K562 (cell line): ENCODE data around the gene HAGHL. TPM values are rescaled to one million over a fixed set of nuclear protein-coding genes. Genes with fewer than 3 reads are reported as not detected.

ENCODE experiments used
- ATAC-seq: fragments of 200-7000 bp; cut with Tn5 transposase; 3 replicates; pipeline ENCODE4 v1.9.1; 2020; ENCODE audit warnings: moderate library complexity
- BruUV-seq: library from RNA; stranded (reverse); fragments of 400-500 nt; replicated peaks from 2 replicates; lab custom pipeline; 2021; lab: Mats Ljungman, UMichigan
- CTCF ChIA-PET: fragments of 300-600 bp; formaldehyde crosslinking; extraction: SDS; loops from one replicate; lab custom pipeline; 2021; ENCODE audit warnings: low intra/inter-chr PET ratio; lab: Yijun Ruan, JAX
- POLR2A ChIA-PET: fragments of 300-600, 350-650 bp; sonication (Branson Sonifier 250); formaldehyde crosslinking; extraction: SDS; loops from one replicate; lab custom pipeline; 2021; ENCODE audit warnings: antibody characterized with exemption, inconsistent platforms; lab: Yijun Ruan, JAX
- DNase-seq, 4 experiments: peaks; one replicate each; pipeline versions ENCODE4 v3.0.0 to v3.0.0-alpha.2; 2011 to 2018; ENCODE audit warnings: low spot score in 3 of 4, mixed read lengths in 3 of 4; ENCODE audit errors: extremely low read depth in 1 of 4
- FAIRE-seq: peaks from 2 replicates; lab custom pipeline; 2011; peaks lifted over from hg19 to GRCh38; lab: Jason Lieb, UNC
- H2AFZ ChIP-seq: 2 replicates; pipeline ENCODE4 v1.6.0; 2011; ENCODE audit warnings: low read depth, low read length, control low read depth, inconsistent platforms
- H3K27ac ChIP-seq: fragments of 200-600 bp; 3 replicates; pipeline ENCODE4 v1.8.0; 2011; ENCODE audit warnings: low read depth, mild to moderate bottlenecking, control low read depth, inconsistent platforms, low read length, moderate library complexity, mixed read lengths; ENCODE audit errors: extremely low read depth
- H3K27me3 ChIP-seq, 2 experiments: fragments of 300-600 bp in 1 of 2; 2 replicates in 1 of 2; 3 replicates in 1 of 2; pipeline versions ENCODE4 v1.6.0 to v1.8.0; 2011; ENCODE audit warnings: inconsistent platforms in 2 of 2, low read length in 2 of 2, mild to moderate bottlenecking in 1 of 2, mixed read lengths in 1 of 2, moderate library complexity in 1 of 2; ENCODE audit not compliant: control insufficient read depth in 2 of 2, insufficient read depth in 2 of 2
- H3K36me3 ChIP-seq: fragments of 300-600 bp; 3 replicates; pipeline ENCODE4 v1.8.0; 2011; ENCODE audit warnings: mild to moderate bottlenecking, low read length, inconsistent platforms; ENCODE audit not compliant: control insufficient read depth, insufficient read depth
- H3K4me1 ChIP-seq, 2 experiments: fragments of 200-600 bp in 1 of 2; replicated peaks in 1 of 2; 2 replicates in 1 of 2; 3 replicates in 1 of 2; pipeline versions ENCODE4 v1.5.1 to v1.8.0; 2011; ENCODE audit warnings: inconsistent platforms in 2 of 2, low read length in 2 of 2, mild to moderate bottlenecking in 1 of 2, mixed read lengths in 1 of 2, moderate library complexity in 1 of 2; ENCODE audit not compliant: control insufficient read depth in 2 of 2, insufficient read depth in 2 of 2
- H3K4me2 ChIP-seq: 2 replicates; pipeline ENCODE4 v1.6.1; 2011; ENCODE audit warnings: low read length, control low read depth, inconsistent platforms, mixed read lengths; ENCODE audit not compliant: insufficient read depth
- H3K4me3 ChIP-seq: fragments of 200-600 bp; sonication (generic), shearing (Covaris generic); 2 replicates; pipeline ENCODE4 v1.5.1; 2016; ENCODE audit warnings: control low read depth, inconsistent platforms
- H3K79me2 ChIP-seq: fragments of 200-600 bp; 3 replicates; pipeline ENCODE4 v1.8.0; 2011; ENCODE audit warnings: low read length, inconsistent platforms; ENCODE audit not compliant: control insufficient read depth, insufficient read depth
- H3K9ac ChIP-seq, 2 experiments: 2 replicates each; pipeline versions ENCODE4 v1.6.0 to v1.6.1; 2011; ENCODE audit warnings: low read depth in 2 of 2, low read length in 2 of 2, control low read depth in 1 of 2, inconsistent platforms in 1 of 2, mild to moderate bottlenecking in 1 of 2, mixed read lengths in 1 of 2; ENCODE audit not compliant: insufficient read depth in 1 of 2
- H3K9me1 ChIP-seq: one replicate; pipeline ENCODE4 v1.6.0; 2011; ENCODE audit warnings: inconsistent platforms, mild to moderate bottlenecking, low read length, moderate library complexity; ENCODE audit not compliant: control insufficient read depth, insufficient read depth
- H3K9me3 ChIP-seq: replicated peaks from 2 replicates; pipeline ENCODE4 v1.5.1; 2011; ENCODE audit warnings: low read depth, low read length, inconsistent platforms; ENCODE audit not compliant: control insufficient read depth, insufficient read depth
- H4K20me1 ChIP-seq: replicated peaks from 2 replicates; pipeline ENCODE4 v1.6.1; 2011; ENCODE audit warnings: low read length, inconsistent platforms, mixed read lengths; ENCODE audit not compliant: control insufficient read depth, insufficient read depth
- ARHGAP35 ChIP-seq: fragments of 450-650 bp; IDR thresholded peaks from 2 replicates; pipeline ENCODE4 v1.6.1; 2018; ENCODE audit not compliant: partially characterized antibody
- CAMTA2 ChIP-seq: fragments of 250-450 bp; sonication (Bioruptor Pico); conservative IDR thresholded peaks from 2 replicates; pipeline ENCODE4 v1.5.1; 2022
- CGGBP1 ChIP-seq: fragments of 250-450 bp; sonication (Bioruptor Pico); IDR thresholded peaks from 2 replicates; pipeline ENCODE4 v1.9.0; 2021; ENCODE audit warnings: mild to moderate bottlenecking
- DNMT1 ChIP-seq: fragments of 450-650 bp; IDR thresholded peaks from 2 replicates; pipeline ENCODE4 v1.6.1; 2016; ENCODE audit warnings: antibody characterized with exemption, mild to moderate bottlenecking
- GMEB1 ChIP-seq: fragments of 250-450 bp; sonication (Bioruptor Pico); IDR thresholded peaks from 2 replicates; pipeline ENCODE4 v1.4.0; 2020; ENCODE audit warnings: mild to moderate bottlenecking
- MITF ChIP-seq: IDR thresholded peaks from 2 replicates; pipeline ENCODE4 v1.6.1; 2014; ENCODE audit warnings: antibody characterized with exemption
- MYBL2 ChIP-seq, 2 experiments: fragments of 450-650 bp in 1 of 2; sonication (generic) in 1 of 2; formaldehyde crosslinking in 1 of 2; IDR thresholded peaks; 2 replicates each; pipeline versions ENCODE4 v1.6.1 to v1.8.1; 2017 to 2022; ENCODE audit warnings: borderline replicate concordance in 1 of 2, inconsistent platforms in 1 of 2, low read depth in 1 of 2, mild to moderate bottlenecking in 1 of 2, missing genetic modification reagents in 1 of 2, moderate library complexity in 1 of 2
- PHB ChIP-seq: fragments of 250-450 bp; sonication (Bioruptor Pico); IDR thresholded peaks from 2 replicates; pipeline ENCODE4 v1.5.0; 2021
- POLR2B ChIP-seq: fragments of 450-650 bp; IDR thresholded peaks from 2 replicates; pipeline ENCODE4 v1.6.1; 2018; ENCODE audit warnings: low read depth; ENCODE audit not compliant: partially characterized antibody
- RBM17 ChIP-seq: fragments of 200-400 bp; formaldehyde crosslinking; IDR thresholded peaks from 2 replicates; pipeline ENCODE4 v1.6.1; 2017; ENCODE audit warnings: low read depth, mild to moderate bottlenecking, low read length, borderline replicate concordance
- SMARCA5 ChIP-seq: fragments of 450-650 bp; IDR thresholded peaks from 2 replicates; pipeline ENCODE4 v1.6.1; 2016
- SRSF1 ChIP-seq: fragments of 200-400 bp; formaldehyde crosslinking; IDR thresholded peaks from 2 replicates; pipeline ENCODE4 v1.6.1; 2017; ENCODE audit warnings: mild to moderate bottlenecking, low read depth, low read length, moderate library complexity
- TFAP4 ChIP-seq: sonication (generic); formaldehyde crosslinking; IDR thresholded peaks from 2 replicates; pipeline ENCODE4 v1.8.0; 2022; ENCODE audit warnings: missing genetic modification reagents, mild to moderate bottlenecking, moderate library complexity, borderline replicate concordance
- THRB ChIP-seq: fragments of 450-650 bp; formaldehyde crosslinking; conservative IDR thresholded peaks from 2 replicates; pipeline ENCODE4 v1.4.0; 2022; ENCODE audit warnings: mild to moderate bottlenecking, missing genetic modification characterization
- ZNF57 ChIP-seq: fragments of 450-650 bp; formaldehyde crosslinking; IDR thresholded peaks from 2 replicates; pipeline ENCODE4 v1.4.0; 2020; ENCODE audit warnings: mild to moderate bottlenecking, moderate library complexity
- ZNF696 ChIP-seq: fragments of 250-450 bp; sonication (Bioruptor Pico); conservative IDR thresholded peaks from 2 replicates; pipeline ENCODE4 v1.4.0; 2020; ENCODE audit warnings: mild to moderate bottlenecking, moderate library complexity
- WGBS: fragments of 100-300 bp; shearing (Covaris generic); methylation state at CpG from one replicate; pipeline ENCODE4 v1.1.6; 2016; ENCODE audit warnings: low coverage, mixed read lengths; ENCODE audit not compliant: insufficient coverage; ENCODE audit errors: missing lambda C conversion rate; 5-methylcytosine and 5-hydroxymethylcytosine counted together
- in situ Hi-C: fragments of 300-500 bp; cut with MboI; formaldehyde crosslinking; loops from 4 replicates; pipeline ENCODE4 v1.15.0; 2018; ENCODE audit warnings: inconsistent platforms, mixed read lengths
- intact Hi-C: fragments of 100-400 bp; cut with micrococcal nuclease; formaldehyde crosslinking; loops from 2 replicates; pipeline ENCODE4 v1.14.2; 2022
- polyA plus RNA-seq, 8 experiments: library from polyadenylated mRNA; depleted of rRNA in 4 of 8; stranded (reverse) in 5 of 8; unstranded in 3 of 8; fragments of >200 nt; fragmentation: Nextera tagmentation in 2 of 8; fragmentation: Illumina TruSeq in 1 of 8; extraction: Ambion mirVana in 2 of 8; extraction: Trizol in 1 of 8; gene quantifications; 2 replicates each; pipeline versions ENCODE4 v1.2.1 to v1.2.3, GENCODE V29; 2011 to 2014; ENCODE audit warnings: inconsistent platforms in 1 of 8, missing spikeins in 1 of 8
- total RNA-seq, 7 experiments: library from RNA; depleted of rRNA in 6 of 7; stranded (reverse); fragments of >200 nt in 6 of 7; fragmentation: Illumina TruSeq in 2 of 7; extraction: Trizol in 2 of 7; gene quantifications; 2 replicates each; pipeline versions ENCODE4 v1.2.1 to v1.2.3, GENCODE V29; 2011 to 2021; ENCODE audit warnings: low replicate concordance in 1 of 7

Gene HAGHL
- total and polyA plus RNA-seq, 9 of the 15 experiments (the other 6 are each of a cell fraction or from before 2014, with no cell fraction given), result 0.31 to 83.4 (median 20.7) TPM

GRCh38 chr16:683396-684070 is 43.4 kb upstream of the HAGHL start:
- in situ Hi-C loops, result no loop called here
- H3K4me3 ChIP-seq, result peak overlapping the region; percentile 98
- peak overlapping the region; percentile 88 for H3K27ac ChIP-seq
- DNase-seq (peak in 3 of 4 experiments; percentile 23 to 70 (median 32)), FAIRE-seq (no peak), ATAC-seq (peak; percentile 6)
- no peaks in the 10 kb centered on the region for H3K27me3 ChIP-seq
- POLR2A ChIA-PET, result interaction anchor here (0.6 to 0.8 kb wide), 5 partner anchors 8 to 441 kb away, joined by 3 to 6 read pairs (median 3); partner anchors contain the start of gene RHBDL1
- intact Hi-C loops, result loop anchor here (5.0 kb wide), 1 partner anchor 286 kb away; the partner anchor contains the start of gene NME4
- H3K9ac ChIP-seq, result peak overlapping the region; percentile 71 to 98
- peaks cover 61% of the 10 kb centered on the region for H3K36me3 ChIP-seq
- peaks cover 21% of the 10 kb centered on the region for H4K20me1 ChIP-seq
- peak overlapping the region; percentile 75 for H3K4me2 ChIP-seq
- BruUV-seq, result no TSS peak
- H3K79me2 ChIP-seq, result peaks cover 41% of the 10 kb centered on the region
- CTCF ChIA-PET, result no interaction called here
- peaks cover 32 to 96% of the 10 kb centered on the region in 2 experiments for H3K4me1 ChIP-seq
- WGBS, result 3% methylated on average over 49 of the region's 57 CpGs
- H2AFZ ChIP-seq, result peak overlapping the region; percentile 24; the same call in 1 of the 2 replicates
- H3K9me1 ChIP-seq, result peaks cover 11% of the 10 kb centered on the region
- no peaks in the 10 kb centered on the region for H3K9me3 ChIP-seq
- peak; percentile 19; the same call in 1 of the 2 replicates for TF ChIP-seq ZNF57 (CRISPR knock-in tag)
- TF ChIP-seq SRSF1, result no peak
- no peak for TF ChIP-seq ARHGAP35
- TF ChIP-seq CAMTA2 (CRISPR knock-in tag), result no peak
- TF ChIP-seq SMARCA5, result no peak
- 0 out of 2 replicates have a peak, but pooled peaks have one; percentile 53 for TF ChIP-seq THRB (CRISPR knock-in tag)
- no peak for TF ChIP-seq GMEB1 (CRISPR knock-in tag)
- no peak for TF ChIP-seq RBM17
- TF ChIP-seq CGGBP1, result no peak
- TF ChIP-seq MYBL2 (IDR thresholded peaks at IDR 0.05; ENCODE audit: low read depth), result no peak
- no peak for TF ChIP-seq MYBL2 (CRISPR knock-in tag; IDR thresholded peaks at IDR 0.05; ENCODE audit: borderline replicate concordance)
- TF ChIP-seq MITF, result no peak
- TF ChIP-seq POLR2B, result peak; percentile 48
- 0 out of 2 replicates have a peak, but pooled peaks have one; percentile 45 for TF ChIP-seq TFAP4 (CRISPR knock-in tag)
- TF ChIP-seq DNMT1, result no peak
- no peak for TF ChIP-seq ZNF696 (CRISPR knock-in tag)
- TF ChIP-seq PHB (CRISPR knock-in tag), result 0 out of 2 replicates have a peak, but pooled peaks have one; percentile 55
